HG03108 (cell line): Measurements from ENCODE around the gene ISOC1.

Source experiments
- ATAC-seq: cut with Tn5 transposase; IDR thresholded peaks from one replicate; pipeline ENCODE4 v1.9.1; 2021; ENCODE audit warnings: moderate library complexity; ENCODE audit not compliant: unreplicated experiment

ISOC1 gene

DNA sequence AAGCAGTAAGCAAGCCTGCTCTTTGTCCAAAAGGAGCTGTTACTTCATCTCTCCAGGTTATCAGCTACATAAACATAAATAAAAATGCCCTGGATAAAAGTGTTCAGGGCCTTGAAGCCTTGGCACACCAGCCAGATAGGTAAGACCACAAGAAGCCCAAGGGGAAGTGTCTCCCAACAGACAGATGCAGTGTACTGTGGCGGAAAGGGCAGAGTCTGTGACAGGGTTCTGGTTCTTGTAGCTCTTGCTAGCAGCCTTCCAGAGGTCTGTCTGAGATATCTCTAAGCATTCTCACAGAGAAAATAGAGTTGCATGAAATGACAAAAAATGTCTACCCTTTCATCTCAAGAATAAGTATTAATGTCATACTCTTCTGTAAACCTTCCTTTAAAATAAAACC is 30.1 kb downstream of the ISOC1 start:
- no peak for ATAC-seq

DNA sequence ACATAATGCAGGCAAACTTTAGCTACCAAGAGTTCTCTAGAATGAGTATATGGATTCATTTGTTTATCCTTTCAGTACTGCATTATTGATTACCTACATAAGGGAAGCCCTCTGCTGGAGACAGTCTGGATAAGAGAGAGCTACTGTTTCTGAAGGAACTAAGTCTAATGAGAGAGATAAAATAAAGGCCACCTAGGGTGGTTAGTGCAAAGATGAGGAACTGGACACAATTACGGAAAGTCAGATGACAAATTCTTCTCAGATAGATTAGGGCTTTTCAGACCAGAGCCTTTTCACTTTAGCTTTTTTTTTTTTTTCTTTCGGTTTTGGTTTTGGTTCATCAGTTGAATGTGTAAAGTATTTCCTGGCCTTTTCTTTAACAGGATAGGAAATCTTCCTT is 31.3 kb downstream of the ISOC1 start:
- peak; percentile 78 for ATAC-seq

GRCh38 chr5:129133553-129133952 is 39.0 kb downstream of the ISOC1 start:
- no peak for ATAC-seq

DNA sequence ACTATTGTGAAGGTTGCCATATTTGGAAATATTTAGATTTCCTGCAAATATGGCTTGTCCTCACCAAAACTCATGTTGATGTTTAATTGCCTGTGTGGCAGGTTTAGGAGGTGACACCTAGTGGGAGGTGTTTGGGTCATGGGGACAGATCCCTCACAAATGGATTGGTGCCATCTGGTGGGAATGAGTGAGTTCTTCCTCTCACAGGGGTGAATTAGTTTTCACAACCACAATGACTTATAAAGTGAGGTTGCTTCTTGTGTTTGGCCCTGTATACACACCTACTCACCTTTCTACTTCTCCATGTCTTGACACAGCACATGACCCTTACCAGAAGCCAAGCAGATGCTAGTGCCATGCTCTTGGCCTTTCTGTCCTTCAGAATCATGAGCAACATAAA is 41.1 kb downstream of the ISOC1 start:
- ATAC-seq: no peak

GRCh38 chr5:129137637-129138036 is 43.1 kb downstream of the ISOC1 start:
- ATAC-seq: no peak

DNA sequence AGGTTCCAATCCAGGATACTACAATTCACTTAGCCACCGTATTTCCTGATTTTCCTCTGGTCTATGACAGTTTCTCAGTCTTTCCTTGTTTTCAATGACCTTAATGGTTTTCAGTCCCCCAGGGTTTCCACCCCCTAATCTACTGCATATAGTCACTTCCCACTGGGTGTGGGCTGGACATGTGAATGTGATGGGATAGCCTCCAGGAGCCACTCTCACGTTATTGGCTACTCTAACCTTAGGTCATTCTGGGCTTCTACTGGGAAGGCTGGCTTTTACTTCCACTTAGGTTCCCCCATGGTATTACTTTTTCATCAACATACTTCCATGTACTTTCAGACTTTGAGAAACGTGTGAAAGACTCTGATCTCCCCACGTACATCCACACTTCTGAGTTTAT is 46.5 kb downstream of the ISOC1 start:
- ATAC-seq: no peak

DNA sequence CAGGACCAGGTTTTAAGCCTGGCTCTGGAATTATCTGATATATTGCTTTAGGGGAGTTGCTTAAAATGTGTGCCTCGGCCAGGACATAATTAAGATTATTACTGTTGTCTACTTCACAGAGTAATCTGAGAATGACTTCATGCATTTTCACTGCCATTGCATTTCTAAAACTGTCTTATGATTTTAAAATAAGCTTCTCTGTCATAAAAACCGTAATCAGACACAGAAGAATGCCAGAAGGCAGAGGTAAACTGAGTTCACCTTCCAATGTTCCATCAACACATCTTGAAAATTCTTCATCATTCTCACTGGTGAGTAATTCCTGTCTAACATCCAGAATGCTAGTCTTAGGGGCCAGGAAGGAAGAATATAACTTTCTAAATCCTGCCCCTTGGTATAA is 47.1 kb downstream of the ISOC1 start:
- ATAC-seq: no peak

- no peak for ATAC-seq
These were observed 61.3 kb downstream of the ISOC1 start for GRCh38 chr5:129155876-129156275.

GRCh38 chr5:129161830-129162229 is 67.3 kb downstream of the ISOC1 start:
- ATAC-seq: no peak
